22Rv1 (cell line): ENCODE measurements around the gene ATP5MC3.

Source experiments
- CTCF ChIP-seq: fragments of 450-650 bp; IDR thresholded peaks from 2 replicates; pipeline ENCODE4 v1.5.1; 2017; ENCODE audit warnings: mild to moderate bottlenecking
- ZFX ChIP-seq: fragments of 450-650 bp; IDR thresholded peaks from 2 replicates; pipeline ENCODE4 v1.6.1; 2017; ENCODE audit warnings: antibody characterized with exemption, borderline replicate concordance

GRCh38 chr2:175180701-175181103, 808 bp downstream of the ATP5MC3 start:
- TF ChIP-seq CTCF: no peak
- no peak for TF ChIP-seq ZFX
